HG02571 (cell line): ENCODE measurements around the gene SULT1B1.

Source experiments
- ATAC-seq: cut with Tn5 transposase; IDR thresholded peaks from one replicate; pipeline ENCODE4 v1.9.1; 2021; ENCODE audit warnings: mild to moderate bottlenecking, moderate library complexity; ENCODE audit not compliant: unreplicated experiment

Gene SULT1B1

GRCh38 chr4:69750346-69750745 lies 10.1 kb downstream of the SULT1B1 start:
- ATAC-seq, result no peak

- no peak for ATAC-seq
These were observed 10.6 kb downstream of the SULT1B1 start for GRCh38 chr4:69749771-69750170.

GRCh38 chr4:69748173-69748572 lies 12.2 kb downstream of the SULT1B1 start:
- no peak for ATAC-seq

GRCh38 chr4:69744157-69744478 lies 16.3 kb downstream of the SULT1B1 start:
- no peak for ATAC-seq

GRCh38 chr4:69743476-69744156 lies 16.8 kb downstream of the SULT1B1 start:
- ATAC-seq, result no peak

GRCh38 chr4:69742596-69742995 lies 17.8 kb downstream of the SULT1B1 start:
- ATAC-seq, result no peak

- ATAC-seq, result no peak
These were observed 21.5 kb downstream of the SULT1B1 start for GRCh38 chr4:69738872-69739271.

- ATAC-seq, result no peak
These were observed 25.3 kb downstream of the SULT1B1 start for GRCh38 chr4:69735119-69735518.

- no peak for ATAC-seq
These were observed 28.6 kb downstream of the SULT1B1 start for GRCh38 chr4:69731847-69732246.

- no peak for ATAC-seq
These were observed 29.2 kb downstream of the SULT1B1 start for GRCh38 chr4:69731241-69731640.

- ATAC-seq, result no peak
These were observed 30.4 kb downstream of the SULT1B1 start for GRCh38 chr4:69730002-69730401.

GRCh38 chr4:69727926-69728325 lies 32.5 kb downstream of the SULT1B1 start:
- ATAC-seq, result no peak

- ATAC-seq, result no peak
These were observed 33.0 kb downstream of the SULT1B1 start for GRCh38 chr4:69727426-69727825.

GRCh38 chr4:69726971-69727370 lies 33.4 kb downstream of the SULT1B1 start:
- no peak for ATAC-seq

GRCh38 chr4:69718396-69719271 lies 41.8 kb downstream of the SULT1B1 start:
- no peak for ATAC-seq

GRCh38 chr4:69717778-69718177 lies 42.6 kb downstream of the SULT1B1 start:
- ATAC-seq, result no peak

- ATAC-seq, result no peak
These were observed 43.8 kb downstream of the SULT1B1 start for GRCh38 chr4:69716654-69717053.

GRCh38 chr4:69714086-69714485 lies 46.3 kb downstream of the SULT1B1 start:
- no peak for ATAC-seq

GRCh38 chr4:69713593-69713992 lies 46.8 kb downstream of the SULT1B1 start:
- no peak for ATAC-seq

- ATAC-seq, result no peak
These were observed 49.8 kb downstream of the SULT1B1 start for GRCh38 chr4:69710580-69710979.

GRCh38 chr4:69708211-69708610 lies 52.2 kb downstream of the SULT1B1 start:
- ATAC-seq, result no peak

GRCh38 chr4:69707807-69708206 lies 52.6 kb downstream of the SULT1B1 start:
- ATAC-seq, result no peak
